Measurements from ENCODE around the gene ARSJ.

- TF ChIP-seq CTCF (IDR thresholded peaks at IDR 0.05; ENCODE audit: low read depth, low read length): no peak
- no peak for TF ChIP-seq POLR2A (IDR thresholded peaks at IDR 0.05; ENCODE audit: extremely low read depth, insufficient read length)
- no peak for TF ChIP-seq MAX (IDR thresholded peaks at IDR 0.05; ENCODE audit: low read depth, low read length)
- TF ChIP-seq MYC (IDR thresholded peaks at IDR 0.05; ENCODE audit: low read depth, low read length): no peak
Measured at GRCh38 chr4:113873508-113873907, 105.9 kb downstream of the ARSJ start.

All from NB4 (cell line).